GM12873 (cell line): ENCODE data around the gene PIK3C3.

Experiments used
- TF ChIP-seq, protein P1 (sequence below): IDR thresholded peaks from 2 replicates; pipeline ENCODE4 v1.5.1; 2012; ENCODE audit warnings: low read depth, mild to moderate bottlenecking, moderate library complexity, low read length, control low read depth; ENCODE audit not compliant: insufficient read depth; ENCODE audit errors: missing control alignments

PIK3C3 gene

DNA sequence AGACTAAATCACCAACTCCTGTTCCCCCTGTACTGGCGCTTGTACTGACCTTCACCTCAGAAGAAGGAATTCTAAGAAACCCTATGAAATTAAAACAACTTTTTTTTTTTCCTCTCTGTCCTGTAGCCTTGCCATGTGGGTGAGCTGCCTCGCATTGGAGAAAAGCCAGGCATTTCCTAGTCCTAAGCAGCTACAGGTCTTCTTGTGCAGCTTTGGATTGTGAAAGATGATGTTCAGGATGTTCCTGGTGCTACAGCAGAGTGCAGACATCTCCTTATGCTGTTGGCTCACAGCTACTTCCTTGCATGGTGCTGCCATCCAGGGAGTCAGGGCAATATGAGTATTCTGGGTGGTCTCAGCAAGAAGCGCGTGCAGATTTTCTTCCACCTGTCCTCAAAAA lies 11.9 kb downstream of the PIK3C3 start:
- TF ChIP-seq, protein P1, sequence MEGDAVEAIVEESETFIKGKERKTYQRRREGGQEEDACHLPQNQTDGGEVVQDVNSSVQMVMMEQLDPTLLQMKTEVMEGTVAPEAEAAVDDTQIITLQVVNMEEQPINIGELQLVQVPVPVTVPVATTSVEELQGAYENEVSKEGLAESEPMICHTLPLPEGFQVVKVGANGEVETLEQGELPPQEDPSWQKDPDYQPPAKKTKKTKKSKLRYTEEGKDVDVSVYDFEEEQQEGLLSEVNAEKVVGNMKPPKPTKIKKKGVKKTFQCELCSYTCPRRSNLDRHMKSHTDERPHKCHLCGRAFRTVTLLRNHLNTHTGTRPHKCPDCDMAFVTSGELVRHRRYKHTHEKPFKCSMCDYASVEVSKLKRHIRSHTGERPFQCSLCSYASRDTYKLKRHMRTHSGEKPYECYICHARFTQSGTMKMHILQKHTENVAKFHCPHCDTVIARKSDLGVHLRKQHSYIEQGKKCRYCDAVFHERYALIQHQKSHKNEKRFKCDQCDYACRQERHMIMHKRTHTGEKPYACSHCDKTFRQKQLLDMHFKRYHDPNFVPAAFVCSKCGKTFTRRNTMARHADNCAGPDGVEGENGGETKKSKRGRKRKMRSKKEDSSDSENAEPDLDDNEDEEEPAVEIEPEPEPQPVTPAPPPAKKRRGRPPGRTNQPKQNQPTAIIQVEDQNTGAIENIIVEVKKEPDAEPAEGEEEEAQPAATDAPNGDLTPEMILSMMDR, result no peak

DNA sequence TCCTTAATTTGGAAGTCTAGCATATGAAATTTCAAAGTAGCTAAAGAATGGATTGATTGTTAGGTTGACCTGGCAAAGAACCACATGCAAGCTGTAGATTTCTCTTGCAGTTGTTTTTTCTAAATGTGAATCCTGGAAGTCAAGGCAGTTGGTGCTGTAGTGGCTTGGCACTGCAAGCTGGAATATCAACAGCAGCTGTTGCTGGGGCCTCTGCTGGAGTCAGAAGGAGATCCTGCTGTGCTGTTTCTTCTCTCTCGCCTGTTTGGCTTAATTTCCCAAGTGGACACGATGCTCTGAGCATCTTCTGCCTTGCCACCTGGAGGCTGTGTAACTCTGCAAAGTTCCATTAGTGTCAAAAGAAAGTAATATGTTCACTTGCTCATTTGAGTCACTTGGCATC lies 12.6 kb downstream of the PIK3C3 start:
- TF ChIP-seq, protein P1, result no peak

DNA sequence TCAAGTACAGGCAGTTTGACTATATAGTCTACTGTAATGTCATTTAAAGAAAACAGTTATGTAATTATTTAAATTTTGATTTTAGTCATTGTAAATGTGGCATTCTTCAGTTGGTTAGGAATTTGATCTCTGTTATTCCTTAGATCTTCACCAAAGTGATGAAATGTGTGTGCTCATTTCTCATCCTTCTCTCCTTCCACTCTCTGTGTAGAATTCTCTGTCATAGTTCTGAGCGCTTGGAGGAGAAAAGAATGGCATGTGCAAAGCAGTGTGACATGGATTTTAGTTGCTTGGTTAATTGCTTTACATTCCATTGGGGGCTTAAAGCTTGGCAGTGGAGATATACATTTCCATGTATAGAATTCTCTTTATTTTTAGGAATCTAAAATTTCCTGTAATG lies 14.8 kb downstream of the PIK3C3 start:
- TF ChIP-seq, protein P1, result no peak

DNA sequence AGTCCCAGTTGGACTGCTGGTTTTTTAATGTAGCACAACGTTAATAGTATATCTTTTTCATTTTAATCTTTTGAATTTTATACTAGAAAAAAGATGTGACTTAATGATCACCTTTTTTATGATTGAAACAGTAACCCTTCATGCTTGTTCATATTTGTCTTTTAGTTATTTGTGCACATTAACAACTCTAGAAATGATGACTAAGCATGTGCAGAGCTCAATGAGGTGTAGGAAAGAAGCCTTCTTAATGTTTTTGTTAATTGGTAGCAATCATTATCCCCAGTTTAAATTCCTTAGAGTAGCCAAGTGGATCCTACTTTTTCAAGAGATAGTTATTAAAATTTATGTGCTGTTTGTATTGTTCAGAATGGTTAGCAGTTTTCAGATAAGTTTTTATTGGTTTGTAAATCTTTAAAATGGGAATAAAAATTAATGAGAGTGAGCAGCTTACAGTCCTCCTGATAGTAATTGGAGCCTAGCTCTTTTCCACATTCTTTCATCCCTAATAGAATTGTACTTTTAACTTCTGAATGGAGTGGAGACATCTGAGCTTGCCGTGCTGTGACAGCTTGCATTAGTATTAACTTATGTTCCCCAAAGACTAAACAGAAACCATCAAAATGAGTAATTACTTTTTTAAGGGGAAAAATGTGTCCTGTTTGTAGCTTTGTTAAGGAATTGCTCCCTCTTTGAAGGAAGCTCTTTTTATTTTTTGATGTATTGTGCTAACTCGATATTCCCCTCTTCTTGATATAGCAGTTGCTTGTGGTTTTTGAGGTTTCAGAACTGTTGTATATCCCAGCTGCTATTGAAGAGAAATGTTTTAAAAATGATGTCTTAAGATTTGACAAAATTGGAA lies 17.3 kb downstream of the PIK3C3 start:
- TF ChIP-seq, protein P1, result no peak

DNA sequence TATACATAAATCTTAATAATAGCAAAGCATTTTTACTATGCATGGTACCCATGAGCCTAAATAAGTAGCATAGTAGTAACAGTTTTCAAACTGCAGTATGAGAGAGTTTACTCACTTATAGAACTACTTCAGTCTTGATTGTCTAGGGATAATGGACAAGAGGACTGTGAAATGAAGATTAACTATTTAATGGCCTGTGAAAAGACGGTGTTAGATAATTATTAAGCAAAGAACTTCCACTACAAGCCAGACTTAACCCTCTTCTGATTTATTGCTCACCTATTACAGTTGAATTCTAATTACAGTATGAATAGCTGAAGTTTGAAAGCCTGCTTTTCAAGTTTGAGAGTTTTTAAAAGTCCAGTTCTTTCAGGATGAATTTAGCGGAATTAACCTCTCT lies 18.9 kb downstream of the PIK3C3 start:
- TF ChIP-seq, protein P1, result no peak

DNA sequence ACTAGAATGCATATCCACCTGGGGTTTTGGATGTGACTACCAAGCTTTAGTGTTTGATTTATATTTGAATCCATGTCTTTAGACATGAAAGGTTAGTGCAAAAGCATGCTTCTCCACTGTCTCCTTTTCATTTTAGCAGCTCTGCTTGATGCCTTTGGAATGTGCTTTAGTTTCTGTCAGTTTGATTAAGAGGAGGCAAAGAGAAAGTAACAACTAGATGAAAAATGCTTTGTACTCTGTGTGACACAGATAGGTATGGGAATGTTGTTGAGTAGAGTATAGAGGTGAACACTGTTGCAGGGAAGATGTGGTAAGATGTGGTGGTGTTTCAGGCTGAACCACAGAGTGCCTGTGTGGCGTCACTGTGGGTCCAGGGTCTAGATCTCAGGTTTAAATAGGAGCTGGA lies 19.8 kb downstream of the PIK3C3 start:
- TF ChIP-seq, protein P1, result no peak

DNA sequence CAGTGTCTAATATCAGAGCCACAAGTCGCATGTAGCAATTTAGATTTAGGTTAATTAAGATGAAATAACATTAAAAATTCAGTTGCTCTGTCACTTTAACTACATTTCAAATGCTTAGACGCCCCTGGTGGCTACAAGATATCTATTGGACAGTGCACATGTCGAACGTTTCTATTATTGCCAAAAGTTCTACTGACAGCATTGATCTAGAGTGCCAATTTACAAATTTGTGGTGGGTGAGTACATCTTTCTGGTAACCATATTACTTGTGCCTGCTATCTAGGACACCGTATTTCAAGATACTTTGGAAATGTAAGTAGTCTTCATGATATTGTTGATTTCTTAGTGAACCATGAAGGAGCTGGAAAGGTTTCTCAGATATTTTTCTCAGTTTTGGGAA lies 20.2 kb downstream of the PIK3C3 start:
- TF ChIP-seq, protein P1, result no peak
